NCI-H2029 (cell line): ENCODE measurements around the gene TSSK2.

Experiments used
- DNase-seq: peaks from one replicate; lab custom pipeline; 2025; lab: John Stamatoyannopoulos, UW

Gene TSSK2

GRCh38 chr22:19125011-19125410, 6.1 kb upstream of the TSSK2 start:
- DNase-seq, result no peak

- DNase-seq, result no peak
Measured at GRCh38 chr22:19125474-19126308, 5.4 kb upstream of the TSSK2 start.

- no peak for DNase-seq
Measured at GRCh38 chr22:19126309-19127273, 4.5 kb upstream of the TSSK2 start.

GRCh38 chr22:19127329-19128008, 3.6 kb upstream of the TSSK2 start:
- DNase-seq, result no peak

GRCh38 chr22:19128009-19128401, 3.1 kb upstream of the TSSK2 start:
- DNase-seq, result no peak

- DNase-seq, result no peak
Measured at GRCh38 chr22:19128946-19129727, 2.0 kb upstream of the TSSK2 start.

- DNase-seq, result no peak
Measured at GRCh38 chr22:19129871-19130270, 1.2 kb upstream of the TSSK2 start.

- DNase-seq, result no peak
Measured at GRCh38 chr22:19131685-19132015, 542 bp downstream of the TSSK2 start.

- DNase-seq, result no peak
Measured at GRCh38 chr22:19132153-19132552, 1.0 kb downstream of the TSSK2 start.

GRCh38 chr22:19132693-19133400, 1.7 kb downstream of the TSSK2 start:
- no peak for DNase-seq

- DNase-seq, result no peak
Measured at GRCh38 chr22:19133561-19133960, 2.5 kb downstream of the TSSK2 start.

- no peak for DNase-seq
Measured at GRCh38 chr22:19134176-19134831, 3.2 kb downstream of the TSSK2 start.

- no peak for DNase-seq
Measured at GRCh38 chr22:19134874-19135273, 3.8 kb downstream of the TSSK2 start.

GRCh38 chr22:19136915-19137314, 5.8 kb downstream of the TSSK2 start:
- no peak for DNase-seq

- DNase-seq, result no peak
Measured at GRCh38 chr22:19137384-19138216, 6.5 kb downstream of the TSSK2 start.

- no peak for DNase-seq
Measured at GRCh38 chr22:19138217-19139000, 7.3 kb downstream of the TSSK2 start.

- DNase-seq, result no peak
Measured at GRCh38 chr22:19139001-19139356, 7.9 kb downstream of the TSSK2 start.

GRCh38 chr22:19139974-19140373, 8.9 kb downstream of the TSSK2 start:
- DNase-seq, result no peak

- no peak for DNase-seq
Measured at GRCh38 chr22:19142394-19142793, 11.3 kb downstream of the TSSK2 start.
